ENCODE results near the gene ARHGAP28. TPM values are rescaled to one million over a fixed set of nuclear protein-coding genes. Genes with fewer than 3 reads are reported as not detected.
A peak's percentile ranks its signal among the peaks of the same experiment; 100 is the strongest.

The ARHGAP28 gene
- total RNA-seq, 1 experiment from 2014 or later: not detected

DNA sequence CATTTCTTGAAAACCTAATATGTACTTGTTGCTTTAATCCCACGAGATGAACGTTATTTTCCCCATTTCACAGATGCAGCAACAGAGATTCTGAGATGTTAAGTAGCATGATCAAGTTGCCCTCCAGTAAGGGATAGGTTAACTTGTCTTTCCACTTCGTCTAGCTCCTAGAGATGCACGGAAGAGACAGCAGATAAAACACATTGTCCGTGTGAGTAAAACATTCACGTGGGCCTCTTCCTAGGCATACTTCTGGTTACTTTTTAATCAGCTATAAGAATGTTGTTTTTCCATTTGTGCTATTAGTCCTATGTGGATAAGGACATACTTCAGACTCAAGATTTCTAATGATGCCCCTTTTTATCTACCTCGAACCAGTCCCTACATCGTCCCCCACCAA, 1.2 kb upstream of the ARHGAP28 start:
- intact Hi-C loops (cut with micrococcal nuclease; ENCODE audit: unreplicated experiment): no loop called here
- no peaks in the 10 kb centered on the region for H3K27me3 ChIP-seq (replicated peaks; ENCODE audit: insufficient read depth, low read depth, low read length, poor library complexity)
- DNase-seq (ENCODE audit: low spot score): no peak
- no peaks in the 10 kb centered on the region for H3K36me3 ChIP-seq (ENCODE audit: insufficient read depth, low read length, poor library complexity, severe bottlenecking)
- ChIA-PET POLR2A (ENCODE audit: low non-redundant PET) (no interaction called here), CTCF (no interaction called here)
- H3K9me3 ChIP-seq (ENCODE audit: low read depth, low read length, poor library complexity, severe bottlenecking): peaks cover 5% of the 10 kb centered on the region
- no TSS peak for BruUV-seq (replicated peaks)
- H3K4me1 ChIP-seq (ENCODE audit: insufficient read depth, low read length, poor library complexity, severe bottlenecking): no peaks in the 10 kb centered on the region
- no peak overlapping the region for H3K4me3 ChIP-seq (ENCODE audit: low read depth, low read length, poor library complexity, severe bottlenecking)
- no peak for TF ChIP-seq EZH2 (IDR thresholded peaks at IDR 0.05; ENCODE audit: borderline replicate concordance, low read depth, low read length, poor library complexity, severe bottlenecking)
- TF ChIP-seq, protein P1, sequence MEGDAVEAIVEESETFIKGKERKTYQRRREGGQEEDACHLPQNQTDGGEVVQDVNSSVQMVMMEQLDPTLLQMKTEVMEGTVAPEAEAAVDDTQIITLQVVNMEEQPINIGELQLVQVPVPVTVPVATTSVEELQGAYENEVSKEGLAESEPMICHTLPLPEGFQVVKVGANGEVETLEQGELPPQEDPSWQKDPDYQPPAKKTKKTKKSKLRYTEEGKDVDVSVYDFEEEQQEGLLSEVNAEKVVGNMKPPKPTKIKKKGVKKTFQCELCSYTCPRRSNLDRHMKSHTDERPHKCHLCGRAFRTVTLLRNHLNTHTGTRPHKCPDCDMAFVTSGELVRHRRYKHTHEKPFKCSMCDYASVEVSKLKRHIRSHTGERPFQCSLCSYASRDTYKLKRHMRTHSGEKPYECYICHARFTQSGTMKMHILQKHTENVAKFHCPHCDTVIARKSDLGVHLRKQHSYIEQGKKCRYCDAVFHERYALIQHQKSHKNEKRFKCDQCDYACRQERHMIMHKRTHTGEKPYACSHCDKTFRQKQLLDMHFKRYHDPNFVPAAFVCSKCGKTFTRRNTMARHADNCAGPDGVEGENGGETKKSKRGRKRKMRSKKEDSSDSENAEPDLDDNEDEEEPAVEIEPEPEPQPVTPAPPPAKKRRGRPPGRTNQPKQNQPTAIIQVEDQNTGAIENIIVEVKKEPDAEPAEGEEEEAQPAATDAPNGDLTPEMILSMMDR (conservative IDR thresholded peaks at IDR 0.05; ENCODE audit: low read depth, low read length): no peak
- no peak overlapping the region for H3K27ac ChIP-seq (ENCODE audit: low read depth, low read length, poor library complexity, severe bottlenecking)

GRCh38 chr18:6728809-6729246, 688 bp upstream of the ARHGAP28 start:
- Histone ChIP-seq H3K4me1 (ENCODE audit: insufficient read depth, low read length, poor library complexity, severe bottlenecking) (no peaks in the 10 kb centered on the region), H3K36me3 (ENCODE audit: insufficient read depth, low read length, poor library complexity, severe bottlenecking) (no peaks in the 10 kb centered on the region), H3K27me3 (replicated peaks; ENCODE audit: insufficient read depth, low read depth, low read length, poor library complexity) (no peaks in the 10 kb centered on the region), H3K4me3 (ENCODE audit: low read depth, low read length, poor library complexity, severe bottlenecking) (peak overlapping the region; percentile 21), H3K9me3 (ENCODE audit: low read depth, low read length, poor library complexity, severe bottlenecking) (peaks cover 4% of the 10 kb centered on the region), H3K27ac (ENCODE audit: low read depth, low read length, poor library complexity, severe bottlenecking) (no peak overlapping the region)
- CTCF ChIA-PET: no interaction called here
- no TSS peak for BruUV-seq (replicated peaks)
- no peak for TF ChIP-seq EZH2 (IDR thresholded peaks at IDR 0.05; ENCODE audit: borderline replicate concordance, low read depth, low read length, poor library complexity, severe bottlenecking)
- TF ChIP-seq, protein P1 (conservative IDR thresholded peaks at IDR 0.05; ENCODE audit: low read depth, low read length): no peak
- intact Hi-C loops (cut with micrococcal nuclease; ENCODE audit: unreplicated experiment): no loop called here
- no peak for DNase-seq (ENCODE audit: low spot score)
- POLR2A ChIA-PET (ENCODE audit: low non-redundant PET): no interaction called here

- CTCF ChIA-PET: no interaction called here
- TF ChIP-seq, protein P1 (conservative IDR thresholded peaks at IDR 0.05; ENCODE audit: low read depth, low read length): no peak
- TF ChIP-seq EZH2 (IDR thresholded peaks at IDR 0.05; ENCODE audit: borderline replicate concordance, low read depth, low read length, poor library complexity, severe bottlenecking): no peak
- POLR2A ChIA-PET (ENCODE audit: low non-redundant PET): no interaction called here
- Histone ChIP-seq H3K4me3 (ENCODE audit: low read depth, low read length, poor library complexity, severe bottlenecking) (no peak overlapping the region), H3K9me3 (ENCODE audit: low read depth, low read length, poor library complexity, severe bottlenecking) (peaks cover 4% of the 10 kb centered on the region), H3K4me1 (ENCODE audit: insufficient read depth, low read length, poor library complexity, severe bottlenecking) (no peaks in the 10 kb centered on the region), H3K27me3 (replicated peaks; ENCODE audit: insufficient read depth, low read depth, low read length, poor library complexity) (no peaks in the 10 kb centered on the region), H3K27ac (ENCODE audit: low read depth, low read length, poor library complexity, severe bottlenecking) (no peak overlapping the region), H3K36me3 (ENCODE audit: insufficient read depth, low read length, poor library complexity, severe bottlenecking) (no peaks in the 10 kb centered on the region)
- BruUV-seq (replicated peaks): no TSS peak
- intact Hi-C loops (cut with micrococcal nuclease; ENCODE audit: unreplicated experiment): no loop called here
- DNase-seq (ENCODE audit: low spot score): no peak
These were observed 1.1 kb downstream of the ARHGAP28 start for GRCh38 chr18:6730416-6731221.

Measured in A673 (cell line).